Measurements from ENCODE around the gene GNRHR.
"Not testable (repeated sequence)": the region's sequence is repeated elsewhere in the genome, so short reads cannot be mapped to it uniquely, and the experiment has no call there.

DNA sequence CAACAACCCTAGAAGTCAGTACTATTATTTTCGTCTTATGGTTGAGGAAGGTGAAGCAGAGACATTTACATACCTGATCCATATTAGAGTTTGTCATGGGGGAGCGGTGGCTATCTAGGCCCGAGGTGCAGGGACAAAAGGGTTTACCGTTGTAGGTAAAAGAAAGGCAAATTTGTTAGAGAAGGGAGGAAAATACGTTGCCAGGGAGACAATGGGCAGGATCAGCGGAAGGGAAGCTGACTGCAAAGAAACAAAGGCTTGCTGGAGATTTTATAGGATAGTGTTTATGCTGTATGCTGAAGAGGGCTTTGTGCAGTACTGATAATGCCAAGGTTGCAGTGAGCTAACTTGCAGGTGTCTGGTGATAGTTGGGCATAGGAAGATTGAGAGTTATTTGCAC lies 2.8 kb upstream of the GNRHR start:
- TF ChIP-seq, protein P1, sequence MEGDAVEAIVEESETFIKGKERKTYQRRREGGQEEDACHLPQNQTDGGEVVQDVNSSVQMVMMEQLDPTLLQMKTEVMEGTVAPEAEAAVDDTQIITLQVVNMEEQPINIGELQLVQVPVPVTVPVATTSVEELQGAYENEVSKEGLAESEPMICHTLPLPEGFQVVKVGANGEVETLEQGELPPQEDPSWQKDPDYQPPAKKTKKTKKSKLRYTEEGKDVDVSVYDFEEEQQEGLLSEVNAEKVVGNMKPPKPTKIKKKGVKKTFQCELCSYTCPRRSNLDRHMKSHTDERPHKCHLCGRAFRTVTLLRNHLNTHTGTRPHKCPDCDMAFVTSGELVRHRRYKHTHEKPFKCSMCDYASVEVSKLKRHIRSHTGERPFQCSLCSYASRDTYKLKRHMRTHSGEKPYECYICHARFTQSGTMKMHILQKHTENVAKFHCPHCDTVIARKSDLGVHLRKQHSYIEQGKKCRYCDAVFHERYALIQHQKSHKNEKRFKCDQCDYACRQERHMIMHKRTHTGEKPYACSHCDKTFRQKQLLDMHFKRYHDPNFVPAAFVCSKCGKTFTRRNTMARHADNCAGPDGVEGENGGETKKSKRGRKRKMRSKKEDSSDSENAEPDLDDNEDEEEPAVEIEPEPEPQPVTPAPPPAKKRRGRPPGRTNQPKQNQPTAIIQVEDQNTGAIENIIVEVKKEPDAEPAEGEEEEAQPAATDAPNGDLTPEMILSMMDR (IDR thresholded peaks at IDR 0.05 in 8 of 11, conservative IDR thresholded peaks at IDR 0.05 in 3 of 11): not testable (repeated sequence)
- not testable (repeated sequence) for TF ChIP-seq POLR2A, POLR2AphosphoS5 (IDR thresholded peaks at IDR 0.05)

Data from spleen (tissue), 7 donors.